ENCODE results near the gene ZC3H7A. TPM values are rescaled to one million over a fixed set of nuclear protein-coding genes. Genes with fewer than 3 reads are reported as not detected.

Gene ZC3H7A
- total and polyA plus RNA-seq, 10 of the 15 experiments (the other 5 are each of a cell fraction or from before 2014, with no cell fraction given) = 46.3 to 188 (median 68.6) TPM

DNA sequence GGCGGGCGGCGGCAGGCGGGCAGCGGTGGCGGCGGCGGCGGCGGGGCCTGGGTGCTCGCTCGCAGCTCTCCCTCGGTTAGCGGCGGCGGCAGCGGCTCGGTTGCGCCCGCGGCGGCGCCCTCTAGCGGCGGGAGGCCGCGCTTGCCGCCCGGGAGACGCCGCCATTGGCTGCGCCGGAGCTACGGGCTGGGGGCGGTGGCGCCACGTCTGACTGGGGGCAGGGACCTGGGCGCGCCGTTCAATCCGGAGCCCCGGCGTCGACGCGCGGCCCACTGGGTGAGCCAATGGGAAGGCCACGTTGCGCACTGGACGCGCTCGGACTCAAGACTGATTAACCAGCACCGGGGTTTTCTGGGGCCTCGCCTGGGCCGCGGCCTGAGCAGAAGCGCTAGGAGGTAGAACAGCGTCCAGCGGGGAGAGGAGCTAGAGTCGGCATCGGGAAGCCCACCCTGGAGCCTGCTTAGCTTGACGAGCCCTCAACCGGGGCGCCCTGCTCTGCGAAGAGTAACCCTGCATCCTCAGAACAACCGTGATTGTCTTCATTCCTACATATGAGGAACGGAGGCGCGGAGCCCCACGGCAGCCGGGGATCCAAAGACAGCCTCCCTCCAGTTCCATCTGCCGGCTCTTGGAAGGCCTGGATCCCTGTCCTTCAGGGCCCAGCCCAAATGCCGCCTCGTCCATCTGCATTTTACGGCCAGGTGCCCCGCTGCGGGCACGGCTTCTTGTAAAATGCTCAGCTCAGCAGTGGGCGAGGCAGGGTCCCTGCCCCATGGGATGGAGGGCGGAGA lies at the start of gene ZC3H7A (continued):
- TF ChIP-seq, protein P1, sequence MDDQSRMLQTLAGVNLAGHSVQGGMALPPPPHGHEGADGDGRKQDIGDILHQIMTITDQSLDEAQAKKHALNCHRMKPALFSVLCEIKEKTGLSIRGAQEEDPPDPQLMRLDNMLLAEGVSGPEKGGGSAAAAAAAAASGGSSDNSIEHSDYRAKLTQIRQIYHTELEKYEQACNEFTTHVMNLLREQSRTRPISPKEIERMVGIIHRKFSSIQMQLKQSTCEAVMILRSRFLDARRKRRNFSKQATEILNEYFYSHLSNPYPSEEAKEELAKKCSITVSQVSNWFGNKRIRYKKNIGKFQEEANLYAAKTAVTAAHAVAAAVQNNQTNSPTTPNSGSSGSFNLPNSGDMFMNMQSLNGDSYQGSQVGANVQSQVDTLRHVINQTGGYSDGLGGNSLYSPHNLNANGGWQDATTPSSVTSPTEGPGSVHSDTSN (IDR thresholded peaks at IDR 0.05; ENCODE audit: insufficient replicate concordance, low read depth, low read length) = no peak
- TF ChIP-seq SMC3 (IDR thresholded peaks at IDR 0.05; ENCODE audit: borderline replicate concordance, low read length) = peak; percentile 11; the same call in 1 of the 2 replicates
- 0 out of 2 replicates have a peak, but pooled peaks have one; percentile 79 for TF ChIP-seq CBX5 (IDR thresholded peaks at IDR 0.05; ENCODE audit: low read depth)
- TF ChIP-seq, protein P2, sequence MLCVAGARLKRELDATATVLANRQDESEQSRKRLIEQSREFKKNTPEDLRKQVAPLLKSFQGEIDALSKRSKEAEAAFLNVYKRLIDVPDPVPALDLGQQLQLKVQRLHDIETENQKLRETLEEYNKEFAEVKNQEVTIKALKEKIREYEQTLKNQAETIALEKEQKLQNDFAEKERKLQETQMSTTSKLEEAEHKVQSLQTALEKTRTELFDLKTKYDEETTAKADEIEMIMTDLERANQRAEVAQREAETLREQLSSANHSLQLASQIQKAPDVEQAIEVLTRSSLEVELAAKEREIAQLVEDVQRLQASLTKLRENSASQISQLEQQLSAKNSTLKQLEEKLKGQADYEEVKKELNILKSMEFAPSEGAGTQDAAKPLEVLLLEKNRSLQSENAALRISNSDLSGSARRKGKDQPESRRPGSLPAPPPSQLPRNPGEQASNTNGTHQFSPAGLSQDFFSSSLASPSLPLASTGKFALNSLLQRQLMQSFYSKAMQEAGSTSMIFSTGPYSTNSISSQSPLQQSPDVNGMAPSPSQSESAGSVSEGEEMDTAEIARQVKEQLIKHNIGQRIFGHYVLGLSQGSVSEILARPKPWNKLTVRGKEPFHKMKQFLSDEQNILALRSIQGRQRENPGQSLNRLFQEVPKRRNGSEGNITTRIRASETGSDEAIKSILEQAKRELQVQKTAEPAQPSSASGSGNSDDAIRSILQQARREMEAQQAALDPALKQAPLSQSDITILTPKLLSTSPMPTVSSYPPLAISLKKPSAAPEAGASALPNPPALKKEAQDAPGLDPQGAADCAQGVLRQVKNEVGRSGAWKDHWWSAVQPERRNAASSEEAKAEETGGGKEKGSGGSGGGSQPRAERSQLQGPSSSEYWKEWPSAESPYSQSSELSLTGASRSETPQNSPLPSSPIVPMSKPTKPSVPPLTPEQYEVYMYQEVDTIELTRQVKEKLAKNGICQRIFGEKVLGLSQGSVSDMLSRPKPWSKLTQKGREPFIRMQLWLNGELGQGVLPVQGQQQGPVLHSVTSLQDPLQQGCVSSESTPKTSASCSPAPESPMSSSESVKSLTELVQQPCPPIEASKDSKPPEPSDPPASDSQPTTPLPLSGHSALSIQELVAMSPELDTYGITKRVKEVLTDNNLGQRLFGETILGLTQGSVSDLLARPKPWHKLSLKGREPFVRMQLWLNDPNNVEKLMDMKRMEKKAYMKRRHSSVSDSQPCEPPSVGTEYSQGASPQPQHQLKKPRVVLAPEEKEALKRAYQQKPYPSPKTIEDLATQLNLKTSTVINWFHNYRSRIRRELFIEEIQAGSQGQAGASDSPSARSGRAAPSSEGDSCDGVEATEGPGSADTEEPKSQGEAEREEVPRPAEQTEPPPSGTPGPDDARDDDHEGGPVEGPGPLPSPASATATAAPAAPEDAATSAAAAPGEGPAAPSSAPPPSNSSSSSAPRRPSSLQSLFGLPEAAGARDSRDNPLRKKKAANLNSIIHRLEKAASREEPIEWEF (IDR thresholded peaks at IDR 0.05; ENCODE audit: insufficient replicate concordance, low read depth, low read length) = no peak
- no peak for TF ChIP-seq CBX3 (IDR thresholded peaks at IDR 0.05; ENCODE audit: borderline replicate concordance, low read depth)
- 0 out of 4 replicates have a peak, but pooled peaks of 1 of the 2 experiments have one; percentile 13 for TF ChIP-seq ETV6 (conservative IDR thresholded peaks at IDR 0.05 in 1 of 2, IDR thresholded peaks at IDR 0.05 in 1 of 2; ENCODE audit: borderline replicate concordance in 1 of 2, low read depth in 1 of 2)
- peak; percentile 91 for TF ChIP-seq POU2F2 (IDR thresholded peaks at IDR 0.05; ENCODE audit: borderline replicate concordance, low read depth, low read length)
- TF ChIP-seq, protein P3, sequence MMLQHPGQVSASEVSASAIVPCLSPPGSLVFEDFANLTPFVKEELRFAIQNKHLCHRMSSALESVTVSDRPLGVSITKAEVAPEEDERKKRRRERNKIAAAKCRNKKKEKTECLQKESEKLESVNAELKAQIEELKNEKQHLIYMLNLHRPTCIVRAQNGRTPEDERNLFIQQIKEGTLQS (IDR thresholded peaks at IDR 0.05; ENCODE audit: borderline replicate concordance, extremely low read depth, low read depth, low read length) = no peak
- TF ChIP-seq NR2C1 (IDR thresholded peaks at IDR 0.05) = peak; percentile 41
- TF ChIP-seq, protein P4, sequence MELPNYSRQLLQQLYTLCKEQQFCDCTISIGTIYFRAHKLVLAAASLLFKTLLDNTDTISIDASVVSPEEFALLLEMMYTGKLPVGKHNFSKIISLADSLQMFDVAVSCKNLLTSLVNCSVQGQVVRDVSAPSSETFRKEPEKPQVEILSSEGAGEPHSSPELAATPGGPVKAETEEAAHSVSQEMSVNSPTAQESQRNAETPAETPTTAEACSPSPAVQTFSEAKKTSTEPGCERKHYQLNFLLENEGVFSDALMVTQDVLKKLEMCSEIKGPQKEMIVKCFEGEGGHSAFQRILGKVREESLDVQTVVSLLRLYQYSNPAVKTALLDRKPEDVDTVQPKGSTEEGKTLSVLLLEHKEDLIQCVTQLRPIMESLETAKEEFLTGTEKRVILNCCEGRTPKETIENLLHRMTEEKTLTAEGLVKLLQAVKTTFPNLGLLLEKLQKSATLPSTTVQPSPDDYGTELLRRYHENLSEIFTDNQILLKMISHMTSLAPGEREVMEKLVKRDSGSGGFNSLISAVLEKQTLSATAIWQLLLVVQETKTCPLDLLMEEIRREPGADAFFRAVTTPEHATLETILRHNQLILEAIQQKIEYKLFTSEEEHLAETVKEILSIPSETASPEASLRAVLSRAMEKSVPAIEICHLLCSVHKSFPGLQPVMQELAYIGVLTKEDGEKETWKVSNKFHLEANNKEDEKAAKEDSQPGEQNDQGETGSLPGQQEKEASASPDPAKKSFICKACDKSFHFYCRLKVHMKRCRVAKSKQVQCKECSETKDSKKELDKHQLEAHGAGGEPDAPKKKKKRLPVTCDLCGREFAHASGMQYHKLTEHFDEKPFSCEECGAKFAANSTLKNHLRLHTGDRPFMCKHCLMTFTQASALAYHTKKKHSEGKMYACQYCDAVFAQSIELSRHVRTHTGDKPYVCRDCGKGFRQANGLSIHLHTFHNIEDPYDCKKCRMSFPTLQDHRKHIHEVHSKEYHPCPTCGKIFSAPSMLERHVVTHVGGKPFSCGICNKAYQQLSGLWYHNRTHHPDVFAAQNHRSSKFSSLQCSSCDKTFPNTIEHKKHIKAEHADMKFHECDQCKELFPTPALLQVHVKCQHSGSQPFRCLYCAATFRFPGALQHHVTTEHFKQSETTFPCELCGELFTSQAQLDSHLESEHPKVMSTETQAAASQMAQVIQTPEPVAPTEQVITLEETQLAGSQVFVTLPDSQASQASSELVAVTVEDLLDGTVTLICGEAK (IDR thresholded peaks at IDR 0.05; ENCODE audit: borderline replicate concordance) = no peak
- TF ChIP-seq, protein P5, sequence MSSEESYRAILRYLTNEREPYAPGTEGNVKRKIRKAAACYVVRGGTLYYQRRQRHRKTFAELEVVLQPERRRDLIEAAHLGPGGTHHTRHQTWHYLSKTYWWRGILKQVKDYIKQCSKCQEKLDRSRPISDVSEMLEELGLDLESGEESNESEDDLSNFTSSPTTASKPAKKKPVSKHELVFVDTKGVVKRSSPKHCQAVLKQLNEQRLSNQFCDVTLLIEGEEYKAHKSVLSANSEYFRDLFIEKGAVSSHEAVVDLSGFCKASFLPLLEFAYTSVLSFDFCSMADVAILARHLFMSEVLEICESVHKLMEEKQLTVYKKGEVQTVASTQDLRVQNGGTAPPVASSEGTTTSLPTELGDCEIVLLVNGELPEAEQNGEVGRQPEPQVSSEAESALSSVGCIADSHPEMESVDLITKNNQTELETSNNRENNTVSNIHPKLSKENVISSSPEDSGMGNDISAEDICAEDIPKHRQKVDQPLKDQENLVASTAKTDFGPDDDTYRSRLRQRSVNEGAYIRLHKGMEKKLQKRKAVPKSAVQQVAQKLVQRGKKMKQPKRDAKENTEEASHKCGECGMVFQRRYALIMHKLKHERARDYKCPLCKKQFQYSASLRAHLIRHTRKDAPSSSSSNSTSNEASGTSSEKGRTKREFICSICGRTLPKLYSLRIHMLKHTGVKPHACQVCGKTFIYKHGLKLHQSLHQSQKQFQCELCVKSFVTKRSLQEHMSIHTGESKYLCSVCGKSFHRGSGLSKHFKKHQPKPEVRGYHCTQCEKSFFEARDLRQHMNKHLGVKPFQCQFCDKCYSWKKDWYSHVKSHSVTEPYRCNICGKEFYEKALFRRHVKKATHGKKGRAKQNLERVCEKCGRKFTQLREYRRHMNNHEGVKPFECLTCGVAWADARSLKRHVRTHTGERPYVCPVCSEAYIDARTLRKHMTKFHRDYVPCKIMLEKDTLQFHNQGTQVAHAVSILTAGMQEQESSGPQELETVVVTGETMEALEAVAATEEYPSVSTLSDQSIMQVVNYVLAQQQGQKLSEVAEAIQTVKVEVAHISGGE (CRISPR knock-in tag; IDR thresholded peaks at IDR 0.05) = no peak
